Activated T-cell treated with anti-CD3 and anti-CD28 coated beads, Interleukin-2, amount 50 U/mL, for 4 hours (primary cell): ENCODE measurements around the gene IL25. TPM values are rescaled to one million over a fixed set of nuclear protein-coding genes. Genes with fewer than 3 reads are reported as not detected.

Experiments
- total RNA-seq, 3 donors: library from RNA; stranded (reverse); gene quantifications; one replicate each; pipeline ENCODE4 v1.2.1, GENCODE V29; 2021

The IL25 gene
- total RNA-seq, 3 donors from 2014 or later: not detected

Other genes starting within 250 kb of the IL25 start
- gene SLC7A8, start 189.1 kb upstream of the IL25 start, total RNA-seq: 1 to 10 TPM in 2 of 3 donors, under 1 TPM in 1; 0.81 to 1.5 (median 1.4) TPM
- gene RNF212B, start 134.9 kb upstream of the IL25 start, total RNA-seq: not detected
- gene HOMEZ, start 86.7 kb upstream of the IL25 start, total RNA-seq: 1 to 10 TPM; 5.8 to 8.4 (median 8.1) TPM
- 1 to 10 TPM; 7.3 to 7.9 (median 7.8) TPM for gene PPP1R3E, start 70.0 kb upstream of the IL25 start, total RNA-seq
- gene BCL2L2, start 66.0 kb upstream of the IL25 start, total RNA-seq: under 1 TPM; 0.10 to 0.73 (median 0.40) TPM
- 100 to 1,000 TPM; 319 to 339 (median 333) TPM for gene PABPN1, start 51.4 kb upstream of the IL25 start, total RNA-seq
- 1 to 10 TPM; 2.0 to 2.4 (median 2.3) TPM for gene SLC22A17, start 19.9 kb upstream of the IL25 start, total RNA-seq
- gene EFS, start 7.6 kb upstream of the IL25 start, total RNA-seq: under 1 TPM in 2 of 3 donors, not detected in 1; 0.08 TPM
- not detected for gene CMTM5, start 4.2 kb downstream of the IL25 start, total RNA-seq
- gene MYH6, start 35.5 kb downstream of the IL25 start, total RNA-seq: not detected
- gene MYH7, start 62.9 kb downstream of the IL25 start, total RNA-seq: under 1 TPM in 1 of 3 donors, not detected in 2; 0.03 TPM
- gene NGDN, start 96.9 kb downstream of the IL25 start, total RNA-seq: 100 to 1,000 TPM; 115 to 120 (median 117) TPM
- 1 to 10 TPM in 2 of 3 donors, under 1 TPM in 1; 0.58 to 1.1 (median 1.1) TPM for gene ZFHX2, start 179.0 kb downstream of the IL25 start, total RNA-seq
- gene THTPA, start 183.5 kb downstream of the IL25 start, total RNA-seq: 10 to 100 TPM; 17.1 to 18.8 (median 17.6) TPM
- gene AP1G2, start 195.0 kb downstream of the IL25 start, total RNA-seq: 100 to 1,000 TPM in 2 of 3 donors, 10 to 100 TPM in 1; 86.9 to 113 (median 108) TPM
- gene JPH4, start 206.0 kb downstream of the IL25 start, total RNA-seq: under 1 TPM; 0.11 to 0.27 (median 0.13) TPM